MM.1S (cell line): ENCODE results near the gene RUSF1.

ENCODE experiments used
- EZH2 ChIP-seq: fragments of 300-600 bp; sonication (generic); optimal IDR thresholded peaks from 2 replicates; pipeline ENCODE3; 2017; ENCODE audit warnings: low read depth, mild to moderate bottlenecking, antibody characterized with exemption, low read length, mixed read lengths
- EZH2phosphoT487 ChIP-seq: fragments of 300-600 bp; sonication (generic); IDR thresholded peaks from 2 replicates; pipeline ENCODE4 v1.6.1; 2018; ENCODE audit warnings: antibody characterized with exemption, low read length
- TF ChIP-seq, protein P1 (sequence below): fragments of 300-600 bp; sonication (generic); IDR thresholded peaks from 2 replicates; pipeline ENCODE4 v1.5.1; 2016; ENCODE audit warnings: antibody characterized with exemption, low read length, mixed read lengths

- TF ChIP-seq, protein P1, sequence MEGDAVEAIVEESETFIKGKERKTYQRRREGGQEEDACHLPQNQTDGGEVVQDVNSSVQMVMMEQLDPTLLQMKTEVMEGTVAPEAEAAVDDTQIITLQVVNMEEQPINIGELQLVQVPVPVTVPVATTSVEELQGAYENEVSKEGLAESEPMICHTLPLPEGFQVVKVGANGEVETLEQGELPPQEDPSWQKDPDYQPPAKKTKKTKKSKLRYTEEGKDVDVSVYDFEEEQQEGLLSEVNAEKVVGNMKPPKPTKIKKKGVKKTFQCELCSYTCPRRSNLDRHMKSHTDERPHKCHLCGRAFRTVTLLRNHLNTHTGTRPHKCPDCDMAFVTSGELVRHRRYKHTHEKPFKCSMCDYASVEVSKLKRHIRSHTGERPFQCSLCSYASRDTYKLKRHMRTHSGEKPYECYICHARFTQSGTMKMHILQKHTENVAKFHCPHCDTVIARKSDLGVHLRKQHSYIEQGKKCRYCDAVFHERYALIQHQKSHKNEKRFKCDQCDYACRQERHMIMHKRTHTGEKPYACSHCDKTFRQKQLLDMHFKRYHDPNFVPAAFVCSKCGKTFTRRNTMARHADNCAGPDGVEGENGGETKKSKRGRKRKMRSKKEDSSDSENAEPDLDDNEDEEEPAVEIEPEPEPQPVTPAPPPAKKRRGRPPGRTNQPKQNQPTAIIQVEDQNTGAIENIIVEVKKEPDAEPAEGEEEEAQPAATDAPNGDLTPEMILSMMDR = no peak
- no peak for TF ChIP-seq EZH2
- no peak for TF ChIP-seq EZH2phosphoT487
These were observed 11.5 kb downstream of the RUSF1 start for GRCh38 chr16:31496670-31497069.
